ENCODE measurements around the gene LCE3D. TPM values are rescaled to one million over a fixed set of nuclear protein-coding genes. Genes with fewer than 3 reads are reported as not detected.

Gene LCE3D
- total and polyA plus RNA-seq, 2 of the 4 experiments (the other 2 are of a cell fraction) = not detected

DNA sequence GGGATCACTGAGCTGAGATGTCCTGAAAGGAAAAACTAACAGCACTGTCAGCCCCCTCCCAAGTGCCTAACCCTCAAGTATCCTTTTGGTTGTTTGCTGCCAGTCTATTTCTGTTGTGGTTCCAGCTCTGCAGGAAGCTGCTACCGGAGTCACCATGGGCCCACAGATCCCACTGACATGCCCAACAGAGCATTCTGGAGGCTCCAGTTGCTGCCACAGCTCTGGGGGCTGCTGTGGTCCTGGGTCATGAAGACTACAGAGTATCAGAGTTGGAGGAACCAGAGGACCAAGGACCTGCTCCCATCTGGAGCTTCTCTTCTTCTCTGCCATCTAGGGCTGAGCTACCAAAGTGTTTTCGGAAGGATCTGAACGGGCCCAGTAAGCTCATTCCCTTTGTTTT is 41.7 kb upstream of the LCE3D start:
- H4K8ac ChIP-seq (ENCODE audit: low read depth in 2 of 2, low read length in 2 of 2) = no peak overlapping the region
- no peak overlapping the region for H3K14ac ChIP-seq (replicated peaks; ENCODE audit: low read depth, low read length)
- H3K4me2 ChIP-seq (ENCODE audit: low read depth, low read length) = no peak overlapping the region
- BruUV-seq (replicated peaks) = no TSS peak
- ChIA-PET CTCF (no interaction called here), POLR2A (ENCODE audit: unreplicated experiment) (no interaction called here)
- H3K56ac ChIP-seq (ENCODE audit: extremely low read depth, insufficient read depth, low read length) = no peak overlapping the region
- H4K91ac ChIP-seq (ENCODE audit: insufficient read depth, low read depth, low read length) = no peak overlapping the region
- H3K79me1 ChIP-seq (ENCODE audit: low read depth in 1 of 2, low read length in 2 of 2) = no peaks in the 10 kb centered on the region
- H3K27me3 ChIP-seq (ENCODE audit: control insufficient read depth, insufficient read depth, low read length) = no peaks in the 10 kb centered on the region
- dilution Hi-C loops (cut with HindIII; ENCODE audit: low sequenced_read_pairs, unreplicated experiment) (no loop called here), intact Hi-C loops (cut with micrococcal nuclease) (no loop called here), in situ Hi-C loops (cut with MboI; ENCODE audit: low sequenced_read_pairs) (loop anchor here (10.0 kb wide), 1 partner anchor 47 kb away; no protein-coding TSS in a partner anchor)
- no peak overlapping the region for H2BK5ac ChIP-seq (ENCODE audit: low read depth, low read length, poor library complexity, severe bottlenecking)
- H3K27ac ChIP-seq (ENCODE audit: insufficient read depth, low read length) = no peak overlapping the region
- H3K36me3 ChIP-seq (ENCODE audit: control insufficient read depth, insufficient read depth, low read length) = no peaks in the 10 kb centered on the region
- no peaks in the 10 kb centered on the region for H4K20me1 ChIP-seq (ENCODE audit: insufficient read depth, low read length)
- DNase-seq (no peak), ATAC-seq (ENCODE audit: low read depth) (no peak)
- no peak overlapping the region for H2AK5ac ChIP-seq (ENCODE audit: low read depth, low read length)
- TF ChIP-seq, protein P1, sequence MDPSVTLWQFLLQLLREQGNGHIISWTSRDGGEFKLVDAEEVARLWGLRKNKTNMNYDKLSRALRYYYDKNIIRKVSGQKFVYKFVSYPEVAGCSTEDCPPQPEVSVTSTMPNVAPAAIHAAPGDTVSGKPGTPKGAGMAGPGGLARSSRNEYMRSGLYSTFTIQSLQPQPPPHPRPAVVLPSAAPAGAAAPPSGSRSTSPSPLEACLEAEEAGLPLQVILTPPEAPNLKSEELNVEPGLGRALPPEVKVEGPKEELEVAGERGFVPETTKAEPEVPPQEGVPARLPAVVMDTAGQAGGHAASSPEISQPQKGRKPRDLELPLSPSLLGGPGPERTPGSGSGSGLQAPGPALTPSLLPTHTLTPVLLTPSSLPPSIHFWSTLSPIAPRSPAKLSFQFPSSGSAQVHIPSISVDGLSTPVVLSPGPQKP (IDR thresholded peaks at IDR 0.05; ENCODE audit: borderline replicate concordance, low read depth, low read length) = no peak
- TF ChIP-seq POLR2A (IDR thresholded peaks at IDR 0.05; ENCODE audit: low read depth, low read length) = no peak
- H3K4me1 ChIP-seq (ENCODE audit: control insufficient read depth, insufficient read depth, low read length) = no peaks in the 10 kb centered on the region
- no peak overlapping the region for H3K18ac ChIP-seq (ENCODE audit: low read depth, low read length)
- no peak overlapping the region for H3K4ac ChIP-seq (ENCODE audit: low read depth, low read length)
- H3K9ac ChIP-seq (ENCODE audit: low read depth, low read length) = no peak overlapping the region
- no peak overlapping the region for H4K5ac ChIP-seq (ENCODE audit: low read depth, low read length)
- no peak overlapping the region for H3K4me3 ChIP-seq (ENCODE audit: insufficient read depth, low read depth, low read length)
- H2AFZ ChIP-seq (replicated peaks; ENCODE audit: low read length, poor library complexity) = no peak overlapping the region
- H2BK120ac ChIP-seq (ENCODE audit: low read depth, low read length) = no peak overlapping the region
- no peak overlapping the region for H2BK15ac ChIP-seq (ENCODE audit: low read depth, low read length)
- H2AK9ac ChIP-seq (replicated peaks; ENCODE audit: low read depth, low read length, poor library complexity) = no peak overlapping the region
- WGBS, 2 experiments (ENCODE audit: extremely low coverage in 2 of 2, insufficient read length in 1 of 2) = no CpG with 5 or more reads among the region's 3 CpGs
- no peaks in the 10 kb centered on the region for H3K9me1 ChIP-seq (ENCODE audit: insufficient read depth, low read length)
- no peak overlapping the region for H3K23ac ChIP-seq (ENCODE audit: low read depth, low read length)
- H2BK20ac ChIP-seq (ENCODE audit: low read depth, low read length) = no peak overlapping the region
- peaks cover 3% of the 10 kb centered on the region for H3K9me3 ChIP-seq (ENCODE audit: control insufficient read depth, insufficient read depth, low read length)
